Liver (tissue), 3 donors: Measurements from ENCODE around the gene RGS7.

Source experiments
- JUND ChIP-seq, 2 donors: IDR thresholded peaks; 2 replicates each; pipeline ENCODE4 v1.6.1; 2016; ENCODE audit warnings: antibody characterized with exemption in 2 of 2
- TF ChIP-seq, protein P1 (sequence below): IDR thresholded peaks from 2 replicates; pipeline ENCODE4 v1.6.1; 2016; ENCODE audit warnings: antibody characterized with exemption, mild to moderate bottlenecking
- TF ChIP-seq, protein P2 (sequence below): fragments of 150-350 bp; IDR thresholded peaks from 2 replicates; pipeline ENCODE4 v1.5.1; 2017; ENCODE audit warnings: improper control_type of control experiment, low read depth, low read length; ENCODE audit not compliant: missing input control
- TF ChIP-seq, protein P3 (sequence below): IDR thresholded peaks from 2 replicates; pipeline ENCODE4 v1.6.1; 2016; ENCODE audit warnings: antibody characterized with exemption
- donor health status: healthy.
- donor health status: healthy.

DNA sequence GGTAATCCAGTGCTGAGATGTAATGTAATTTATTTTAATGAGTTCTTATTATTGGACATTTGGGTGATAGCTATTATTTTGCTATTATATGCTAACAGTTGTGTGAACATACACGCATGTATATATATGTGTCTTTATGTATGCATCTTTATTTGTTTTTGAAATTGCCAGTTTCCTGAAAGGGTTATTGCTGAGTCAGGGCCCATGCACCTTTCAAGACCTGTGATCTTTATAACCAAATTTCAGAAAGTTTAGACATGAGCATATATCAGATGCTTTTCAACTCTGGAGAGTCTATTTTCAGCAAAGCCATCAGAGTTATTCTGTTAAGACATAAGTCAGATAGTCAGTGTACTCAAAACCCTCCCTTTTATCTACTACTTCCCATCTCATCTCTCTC, 479.4 kb downstream of the RGS7 start:
- TF ChIP-seq, protein P1, sequence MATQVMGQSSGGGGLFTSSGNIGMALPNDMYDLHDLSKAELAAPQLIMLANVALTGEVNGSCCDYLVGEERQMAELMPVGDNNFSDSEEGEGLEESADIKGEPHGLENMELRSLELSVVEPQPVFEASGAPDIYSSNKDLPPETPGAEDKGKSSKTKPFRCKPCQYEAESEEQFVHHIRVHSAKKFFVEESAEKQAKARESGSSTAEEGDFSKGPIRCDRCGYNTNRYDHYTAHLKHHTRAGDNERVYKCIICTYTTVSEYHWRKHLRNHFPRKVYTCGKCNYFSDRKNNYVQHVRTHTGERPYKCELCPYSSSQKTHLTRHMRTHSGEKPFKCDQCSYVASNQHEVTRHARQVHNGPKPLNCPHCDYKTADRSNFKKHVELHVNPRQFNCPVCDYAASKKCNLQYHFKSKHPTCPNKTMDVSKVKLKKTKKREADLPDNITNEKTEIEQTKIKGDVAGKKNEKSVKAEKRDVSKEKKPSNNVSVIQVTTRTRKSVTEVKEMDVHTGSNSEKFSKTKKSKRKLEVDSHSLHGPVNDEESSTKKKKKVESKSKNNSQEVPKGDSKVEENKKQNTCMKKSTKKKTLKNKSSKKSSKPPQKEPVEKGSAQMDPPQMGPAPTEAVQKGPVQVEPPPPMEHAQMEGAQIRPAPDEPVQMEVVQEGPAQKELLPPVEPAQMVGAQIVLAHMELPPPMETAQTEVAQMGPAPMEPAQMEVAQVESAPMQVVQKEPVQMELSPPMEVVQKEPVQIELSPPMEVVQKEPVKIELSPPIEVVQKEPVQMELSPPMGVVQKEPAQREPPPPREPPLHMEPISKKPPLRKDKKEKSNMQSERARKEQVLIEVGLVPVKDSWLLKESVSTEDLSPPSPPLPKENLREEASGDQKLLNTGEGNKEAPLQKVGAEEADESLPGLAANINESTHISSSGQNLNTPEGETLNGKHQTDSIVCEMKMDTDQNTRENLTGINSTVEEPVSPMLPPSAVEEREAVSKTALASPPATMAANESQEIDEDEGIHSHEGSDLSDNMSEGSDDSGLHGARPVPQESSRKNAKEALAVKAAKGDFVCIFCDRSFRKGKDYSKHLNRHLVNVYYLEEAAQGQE = no peak
- TF ChIP-seq, protein P2, sequence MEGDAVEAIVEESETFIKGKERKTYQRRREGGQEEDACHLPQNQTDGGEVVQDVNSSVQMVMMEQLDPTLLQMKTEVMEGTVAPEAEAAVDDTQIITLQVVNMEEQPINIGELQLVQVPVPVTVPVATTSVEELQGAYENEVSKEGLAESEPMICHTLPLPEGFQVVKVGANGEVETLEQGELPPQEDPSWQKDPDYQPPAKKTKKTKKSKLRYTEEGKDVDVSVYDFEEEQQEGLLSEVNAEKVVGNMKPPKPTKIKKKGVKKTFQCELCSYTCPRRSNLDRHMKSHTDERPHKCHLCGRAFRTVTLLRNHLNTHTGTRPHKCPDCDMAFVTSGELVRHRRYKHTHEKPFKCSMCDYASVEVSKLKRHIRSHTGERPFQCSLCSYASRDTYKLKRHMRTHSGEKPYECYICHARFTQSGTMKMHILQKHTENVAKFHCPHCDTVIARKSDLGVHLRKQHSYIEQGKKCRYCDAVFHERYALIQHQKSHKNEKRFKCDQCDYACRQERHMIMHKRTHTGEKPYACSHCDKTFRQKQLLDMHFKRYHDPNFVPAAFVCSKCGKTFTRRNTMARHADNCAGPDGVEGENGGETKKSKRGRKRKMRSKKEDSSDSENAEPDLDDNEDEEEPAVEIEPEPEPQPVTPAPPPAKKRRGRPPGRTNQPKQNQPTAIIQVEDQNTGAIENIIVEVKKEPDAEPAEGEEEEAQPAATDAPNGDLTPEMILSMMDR = no peak
- TF ChIP-seq JUND (IDR thresholded peaks at IDR 0.05) = no peak
- TF ChIP-seq, protein P3, sequence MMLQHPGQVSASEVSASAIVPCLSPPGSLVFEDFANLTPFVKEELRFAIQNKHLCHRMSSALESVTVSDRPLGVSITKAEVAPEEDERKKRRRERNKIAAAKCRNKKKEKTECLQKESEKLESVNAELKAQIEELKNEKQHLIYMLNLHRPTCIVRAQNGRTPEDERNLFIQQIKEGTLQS = no peak
